Inferior parietal cortex (tissue), 1 donor: ENCODE measurements around the gene SYCP2.

Source experiments
- DNase-seq: peaks from one replicate; pipeline ENCODE4 v3.0.0-alpha.2; 2016; ENCODE audit errors: extremely low spot score

The SYCP2 gene

GRCh38 chr20:59835448-59836395 is 97.7 kb downstream of the SYCP2 start:
- DNase-seq, result peak; percentile 26

- no peak for DNase-seq
Measured at GRCh38 chr20:59835057-59835447, 98.4 kb downstream of the SYCP2 start.

GRCh38 chr20:59832406-59833363 is 100.8 kb downstream of the SYCP2 start:
- DNase-seq, result no peak

- no peak for DNase-seq
Measured at GRCh38 chr20:59831916-59832270, 101.5 kb downstream of the SYCP2 start.

GRCh38 chr20:59831024-59831915 is 102.2 kb downstream of the SYCP2 start:
- no peak for DNase-seq

GRCh38 chr20:59830665-59831023 is 102.8 kb downstream of the SYCP2 start:
- no peak for DNase-seq

- DNase-seq, result no peak
Measured at GRCh38 chr20:59829786-59830664, 103.4 kb downstream of the SYCP2 start.

GRCh38 chr20:59829054-59829785 is 104.2 kb downstream of the SYCP2 start:
- DNase-seq, result peak; percentile 55

GRCh38 chr20:59828125-59829053 is 105.0 kb downstream of the SYCP2 start:
- DNase-seq, result no peak

- DNase-seq, result no peak
Measured at GRCh38 chr20:59827138-59828056, 106.0 kb downstream of the SYCP2 start.

- no peak for DNase-seq
Measured at GRCh38 chr20:59825944-59826759, 107.3 kb downstream of the SYCP2 start.

- no peak for DNase-seq
Measured at GRCh38 chr20:59825563-59825920, 107.9 kb downstream of the SYCP2 start.

- no peak for DNase-seq
Measured at GRCh38 chr20:59824711-59825562, 108.5 kb downstream of the SYCP2 start.

GRCh38 chr20:59823491-59824259 is 109.8 kb downstream of the SYCP2 start:
- DNase-seq, result no peak

GRCh38 chr20:59823030-59823423 is 110.4 kb downstream of the SYCP2 start:
- no peak for DNase-seq
